GM12892 (cell line): ENCODE results near the gene WDR59.

Experiments used
- POLR2A ChIP-seq: IDR thresholded peaks from 2 replicates; pipeline ENCODE4 v1.6.1; 2011; ENCODE audit warnings: low read depth, low read length, control low read depth
- POLR2AphosphoS5 ChIP-seq: IDR thresholded peaks from 2 replicates; pipeline ENCODE4 v1.6.1; 2011; ENCODE audit warnings: low read depth, low read length, control low read depth
- TAF1 ChIP-seq: IDR thresholded peaks from 2 replicates; pipeline ENCODE4 v1.6.1; 2011; ENCODE audit warnings: low read depth, mild to moderate bottlenecking, control low read depth, low read length, borderline replicate concordance

- TF ChIP-seq POLR2A (no peak), POLR2AphosphoS5 (no peak), TAF1 (no peak)
These were observed 33.7 kb downstream of the WDR59 start for GRCh38 chr16:74951206-74951605.
